PC-3 (cell line): ENCODE data around the gene TXNDC11. TPM values are rescaled to one million over a fixed set of nuclear protein-coding genes. Genes with fewer than 3 reads are reported as not detected.

ENCODE experiments used
- ATAC-seq: fragments of 200-7000 bp; cut with Tn5 transposase; 2 replicates; pipeline ENCODE4 v1.9.1; 2020; ENCODE audit warnings: mild to moderate bottlenecking, moderate library complexity
- BruUV-seq: library from RNA; stranded (reverse); fragments of 400-500 nt; replicated peaks from 2 replicates; lab custom pipeline; 2021; lab: Mats Ljungman, UMichigan
- CTCF ChIA-PET: fragments of 300-600 bp; sonication (Branson Sonifier 250); formaldehyde crosslinking; loops from one replicate; lab custom pipeline; 2022; ENCODE audit warnings: antibody characterized with exemption; lab: Charles Lee
- POLR2A ChIA-PET: fragments of 300-600 bp; sonication (Branson Sonifier 250); formaldehyde crosslinking; loops from one replicate; lab custom pipeline; 2022; ENCODE audit warnings: antibody characterized with exemption; ENCODE audit not compliant: unreplicated experiment; lab: Charles Lee
- DNase-seq: peaks from one replicate; pipeline ENCODE4 v3.0.0-alpha.2; 2015
- H2AFZ ChIP-seq: fragments of 300-600 bp; sonication (generic); 2 replicates; pipeline ENCODE4 v1.6.0; 2016; ENCODE audit warnings: antibody characterized with exemption, low read length
- H3F3A ChIP-seq: fragments of 300-600 bp; sonication (generic); one replicate; pipeline ENCODE4 v1.6.0; 2017; ENCODE audit warnings: antibody characterized with exemption, low read length, control low read depth, mild to moderate bottlenecking; ENCODE audit not compliant: unreplicated experiment
- H3K27ac ChIP-seq: fragments of 300-600 bp; sonication (generic); 2 replicates; pipeline ENCODE4 v1.5.1; 2016; ENCODE audit warnings: mild to moderate bottlenecking, low read length
- H3K27me3 ChIP-seq: fragments of 300-600 bp; sonication (generic); 2 replicates; pipeline ENCODE4 v1.6.1; 2016; ENCODE audit warnings: low read length, mixed read lengths
- H3K36me3 ChIP-seq: fragments of 300-600 bp; sonication (generic); 2 replicates; pipeline ENCODE4 v1.6.1; 2016; ENCODE audit warnings: low read depth, mixed run types, low read length, mixed read lengths
- H3K4me1 ChIP-seq: fragments of 300-600 bp; sonication (generic); 2 replicates; pipeline ENCODE4 v1.5.1; 2016; ENCODE audit warnings: low read length; ENCODE audit not compliant: insufficient read depth
- H3K4me2 ChIP-seq: fragments of 300-600 bp; sonication (generic); 2 replicates; pipeline ENCODE4 v1.6.0; 2016; ENCODE audit warnings: low read length
- H3K4me3 ChIP-seq: fragments of 300-600 bp; sonication (generic); 2 replicates; pipeline ENCODE4 v1.5.1; 2016; ENCODE audit warnings: mild to moderate bottlenecking, low read length, mixed read lengths
- H3K79me2 ChIP-seq: fragments of 300-600 bp; sonication (generic); 2 replicates; pipeline ENCODE4 v1.6.1; 2017; ENCODE audit warnings: low read length, mixed read lengths
- H3K9ac ChIP-seq: fragments of 300-600 bp; sonication (generic); 2 replicates; pipeline ENCODE4 v1.6.0; 2016; ENCODE audit warnings: mild to moderate bottlenecking, low read length
- H3K9me2 ChIP-seq: fragments of 300-600 bp; sonication (generic); replicated peaks from 2 replicates; pipeline ENCODE4 v1.6.1; 2016; ENCODE audit warnings: mixed run types, low read length, mixed read lengths
- H3K9me3 ChIP-seq: fragments of 300-600 bp; sonication (generic); 2 replicates; pipeline ENCODE4 v1.6.1; 2016; ENCODE audit warnings: low read length, mixed read lengths
- H4K20me1 ChIP-seq: fragments of 300-600 bp; sonication (generic); 2 replicates; pipeline ENCODE4 v1.6.1; 2016; ENCODE audit warnings: low read length, mixed read lengths
- CTCF ChIP-seq: fragments of 300-600 bp; sonication (generic); conservative IDR thresholded peaks from 2 replicates; pipeline ENCODE4 v1.5.1; 2017; ENCODE audit warnings: antibody characterized with exemption, low read depth, mild to moderate bottlenecking, low read length
- EZH2 ChIP-seq: fragments of 300-600 bp; sonication (generic); IDR thresholded peaks from one replicate; pipeline ENCODE4 v1.6.1; 2017; ENCODE audit warnings: antibody characterized with exemption, mild to moderate bottlenecking, low read length; ENCODE audit not compliant: unreplicated experiment
- EZH2phosphoT487 ChIP-seq: fragments of 300-600 bp; sonication (generic); IDR thresholded peaks from 2 replicates; pipeline ENCODE4 v1.6.1; 2018; ENCODE audit warnings: mild to moderate bottlenecking, antibody characterized with exemption, low read length, borderline replicate concordance
- intact Hi-C: fragments of 100-400 bp; cut with micrococcal nuclease; formaldehyde crosslinking; loops from 2 replicates; pipeline ENCODE4 v1.9.0; 2023
- total RNA-seq: library from RNA; depleted of rRNA; stranded (reverse); fragments of >200 nt; gene quantifications from 2 replicates; pipeline ENCODE4 v1.2.3, GENCODE V29; 2014

TXNDC11 gene
- total RNA-seq, 1 experiment from 2014 or later, result 20.2 TPM

- no peak overlapping the region for H2AFZ ChIP-seq
- H3K4me2 ChIP-seq, result no peak overlapping the region
- H3K9me3 ChIP-seq, result no peaks in the 10 kb centered on the region
- POLR2A ChIA-PET, result no interaction called here
- no peaks in the 10 kb centered on the region for H3K27me3 ChIP-seq
- no peaks in the 10 kb centered on the region for H3K4me1 ChIP-seq
- H3F3A ChIP-seq, result no peaks in the 10 kb centered on the region
- DNase-seq (no peak), ATAC-seq (peak; percentile 32; the same call in 1 of the 2 replicates)
- H3K9me2 ChIP-seq, result no peaks in the 10 kb centered on the region
- H3K36me3 ChIP-seq, result no peaks in the 10 kb centered on the region; the same call in 1 of the 2 replicates
- CTCF ChIA-PET, result no interaction called here
- H4K20me1 ChIP-seq, result no peaks in the 10 kb centered on the region
- intact Hi-C loops, result no loop called here
- TF ChIP-seq CTCF, result no peak
- no peak for TF ChIP-seq EZH2
- TF ChIP-seq EZH2phosphoT487, result no peak
- H3K4me3 ChIP-seq, result no peak overlapping the region
- H3K9ac ChIP-seq, result no peak overlapping the region
- BruUV-seq, result no TSS peak
- H3K79me2 ChIP-seq, result no peaks in the 10 kb centered on the region
- H3K27ac ChIP-seq, result no peak overlapping the region
These were observed 66.8 kb downstream of the TXNDC11 start for GRCh38 chr16:11675561-11676511.

DNA sequence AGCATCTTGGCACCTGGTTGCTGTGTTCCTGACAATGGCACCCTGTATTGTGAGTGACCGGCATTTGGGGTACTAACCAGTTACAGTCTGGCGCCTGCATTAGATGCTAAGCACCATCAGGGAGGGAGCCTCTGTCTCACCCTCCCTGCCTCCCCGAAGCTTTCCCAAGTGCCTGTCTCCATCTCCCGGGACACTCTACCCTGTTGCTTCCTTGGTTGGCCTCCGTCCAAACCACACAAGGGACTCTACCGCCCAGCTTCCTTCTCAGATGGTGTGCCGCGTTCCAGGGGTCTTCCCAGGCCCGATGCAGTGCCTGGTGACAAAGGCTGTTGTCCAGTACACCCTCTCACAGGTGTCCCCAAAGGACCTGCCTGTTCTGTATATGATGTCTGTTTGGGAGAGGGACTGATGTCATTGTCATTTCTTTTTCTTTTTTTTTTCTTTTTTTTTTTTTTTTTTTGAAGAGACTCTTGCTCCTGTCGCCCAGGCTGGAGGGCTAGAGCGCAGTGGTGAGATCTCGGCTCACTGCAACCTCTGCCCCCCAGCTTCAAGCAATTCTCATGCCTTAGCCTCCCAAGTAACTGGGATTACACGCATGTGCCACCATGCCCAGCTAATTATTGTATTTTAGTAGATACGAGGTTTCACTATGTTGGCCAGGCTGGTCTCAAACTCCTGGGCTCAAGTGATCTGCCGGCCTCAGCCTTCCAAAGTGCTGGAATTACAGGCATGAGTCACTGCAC, 67.7 kb downstream of the TXNDC11 start:
- no peaks in the 10 kb centered on the region for H3F3A ChIP-seq
- H3K27ac ChIP-seq, result no peak overlapping the region
- POLR2A ChIA-PET, result no interaction called here
- TF ChIP-seq CTCF (no peak), EZH2 (no peak), EZH2phosphoT487 (no peak)
- H3K4me1 ChIP-seq, result no peaks in the 10 kb centered on the region
- DNase-seq (no peak), ATAC-seq (no peak; the same call in 1 of the 2 replicates)
- CTCF ChIA-PET, result no interaction called here
- H4K20me1 ChIP-seq, result no peaks in the 10 kb centered on the region
- H3K9ac ChIP-seq, result no peak overlapping the region
- no peaks in the 10 kb centered on the region for H3K9me3 ChIP-seq
- no peaks in the 10 kb centered on the region for H3K79me2 ChIP-seq
- no peaks in the 10 kb centered on the region for H3K9me2 ChIP-seq
- no peaks in the 10 kb centered on the region; the same call in 1 of the 2 replicates for H3K36me3 ChIP-seq
- H2AFZ ChIP-seq, result no peak overlapping the region
- BruUV-seq, result no TSS peak
- no peak overlapping the region for H3K4me3 ChIP-seq
- intact Hi-C loops, result no loop called here
- no peaks in the 10 kb centered on the region for H3K27me3 ChIP-seq
- H3K4me2 ChIP-seq, result no peak overlapping the region
